HepG2 (cell line): ENCODE measurements around the gene NBR1. TPM values are rescaled to one million over a fixed set of nuclear protein-coding genes. Genes with fewer than 3 reads are reported as not detected.
A peak's percentile ranks its signal among the peaks of the same experiment; 100 is the strongest.

Experiments used
- CAMTA2 ChIP-seq: sonication (generic); formaldehyde crosslinking; IDR thresholded peaks from 2 replicates; pipeline ENCODE4 v1.4.0; 2020; ENCODE audit warnings: mild to moderate bottlenecking, missing genetic modification reagents, borderline replicate concordance
- CCAR2 ChIP-seq: fragments of 200-400 bp; formaldehyde crosslinking; optimal IDR thresholded peaks from 2 replicates; pipeline ENCODE3; 2018; ENCODE audit warnings: low read depth, mild to moderate bottlenecking, low read length, moderate library complexity
- CCDC6 ChIP-seq: sonication (generic); formaldehyde crosslinking; IDR thresholded peaks from 2 replicates; pipeline ENCODE4 v1.8.1; 2022; ENCODE audit warnings: mild to moderate bottlenecking, missing genetic modification reagents, moderate library complexity
- CHCHD3 ChIP-seq: sonication (generic); formaldehyde crosslinking; IDR thresholded peaks from 2 replicates; pipeline ENCODE4 v1.8.0; 2022; ENCODE audit warnings: mild to moderate bottlenecking, missing genetic modification reagents, moderate library complexity
- FOXC1 ChIP-seq: sonication (generic); formaldehyde crosslinking; IDR thresholded peaks from 2 replicates; pipeline ENCODE4 v1.8.0; 2022; ENCODE audit warnings: mild to moderate bottlenecking, missing genetic modification reagents, borderline replicate concordance
- GATAD2A ChIP-seq: IDR thresholded peaks from 2 replicates; pipeline ENCODE4 v1.6.1; 2016
- HNF4G ChIP-seq, 2 experiments: sonication (generic) in 1 of 2; formaldehyde crosslinking in 1 of 2; IDR thresholded peaks; 2 replicates each; pipeline versions ENCODE4 v1.4.0 to v1.6.1; 2011 to 2020; ENCODE audit warnings: borderline replicate concordance in 2 of 2, low read depth in 2 of 2, mild to moderate bottlenecking in 2 of 2, low read length in 1 of 2, missing genetic modification reagents in 1 of 2, moderate library complexity in 1 of 2
- NAIF1 ChIP-seq: sonication (generic); formaldehyde crosslinking; IDR thresholded peaks from 2 replicates; pipeline ENCODE4 v1.5.0; 2020; ENCODE audit warnings: mild to moderate bottlenecking, missing genetic modification reagents, borderline replicate concordance
- THAP7 ChIP-seq: sonication (generic); formaldehyde crosslinking; IDR thresholded peaks from 2 replicates; pipeline ENCODE4 v1.8.1; 2023; ENCODE audit warnings: mild to moderate bottlenecking, missing genetic modification reagents
- ZBTB40 ChIP-seq, 2 experiments: fragments of 450-650 bp in 1 of 2; sonication (generic) in 1 of 2; formaldehyde crosslinking in 1 of 2; IDR thresholded peaks; 2 replicates each; pipeline versions ENCODE4 v1.6.1 to v1.8.0; 2016 to 2022; ENCODE audit warnings: antibody characterized with exemption in 1 of 2, mild to moderate bottlenecking in 1 of 2, missing genetic modification reagents in 1 of 2
- ZBTB44 ChIP-seq: sonication (generic); formaldehyde crosslinking; IDR thresholded peaks from 2 replicates; pipeline ENCODE4 v1.4.0; 2020; ENCODE audit warnings: missing genetic modification reagents
- ZMYM2 ChIP-seq: sonication (generic); formaldehyde crosslinking; IDR thresholded peaks from 2 replicates; pipeline ENCODE4 v1.8.0; 2022; ENCODE audit warnings: mild to moderate bottlenecking, missing genetic modification reagents
- ZNF207 ChIP-seq: fragments of 450-650 bp; IDR thresholded peaks from 2 replicates; pipeline ENCODE4 v1.6.1; 2016; ENCODE audit warnings: antibody characterized with exemption, borderline replicate concordance
- ZNF333 ChIP-seq: sonication (generic); formaldehyde crosslinking; IDR thresholded peaks from 2 replicates; pipeline ENCODE4 v1.4.0; 2020; ENCODE audit warnings: mild to moderate bottlenecking, missing genetic modification reagents, borderline replicate concordance
- ZNF501 ChIP-seq: sonication (generic); formaldehyde crosslinking; IDR thresholded peaks from 2 replicates; pipeline ENCODE4 v1.5.1; 2020; ENCODE audit warnings: mild to moderate bottlenecking, moderate library complexity, missing genetic modification reagents
- ZNF572 ChIP-seq: sonication (generic); formaldehyde crosslinking; IDR thresholded peaks from 2 replicates; pipeline ENCODE4 v1.5.1; 2020; ENCODE audit warnings: mild to moderate bottlenecking, missing genetic modification reagents
- ZNF781 ChIP-seq: sonication (generic); formaldehyde crosslinking; IDR thresholded peaks from 2 replicates; pipeline ENCODE4 v1.5.1; 2020; ENCODE audit warnings: borderline replicate concordance, mild to moderate bottlenecking, missing genetic modification reagents; ENCODE audit errors: not compliant biosample characterization
- polyA plus RNA-seq, 8 experiments: library from polyadenylated mRNA; depleted of rRNA in 3 of 8; stranded (reverse) in 7 of 8; unstranded in 1 of 8; fragments of >200 nt; fragmentation: Illumina TruSeq in 4 of 8; extraction: Trizol in 4 of 8; gene quantifications; 2 replicates each; pipeline versions ENCODE4 v1.2.1 to v1.2.3, GENCODE V29; 2011 to 2016; ENCODE audit warnings: low read depth in 4 of 8, missing spikeins in 1 of 8, mixed read lengths in 1 of 8; ENCODE audit not compliant: insufficient read depth in 1 of 8
- total RNA-seq, 5 experiments: library from RNA; depleted of rRNA; stranded (reverse); fragments of >200 nt; fragmentation: Illumina TruSeq; extraction: Trizol; gene quantifications; 2 replicates each; pipeline ENCODE4 v1.2.3, GENCODE V29; 2016; ENCODE audit warnings: low read depth in 1 of 5

Gene NBR1
- total and polyA plus RNA-seq, 2 of the 13 experiments (the other 11 are each of a cell fraction or from before 2014, with no cell fraction given): 51.7 to 121 TPM

- TF ChIP-seq ZNF572 (no peak), CAMTA2 (CRISPR knock-in tag) (no peak), ZBTB40 (IDR thresholded peaks at IDR 0.05) (no peak), ZBTB40 (CRISPR knock-in tag; IDR thresholded peaks at IDR 0.05) (no peak), ZNF501 (no peak), CCDC6 (no peak), ZNF333 (CRISPR knock-in tag) (no peak), CCAR2 (no peak), ZMYM2 (CRISPR knock-in tag) (no peak), HNF4G (IDR thresholded peaks at IDR 0.05; ENCODE audit: borderline replicate concordance, low read depth, low read length) (no peak), HNF4G (CRISPR knock-in tag; IDR thresholded peaks at IDR 0.05; ENCODE audit: borderline replicate concordance, low read depth) (no peak), ZNF781 (CRISPR knock-in tag) (peak; percentile 11), CHCHD3 (CRISPR knock-in tag) (no peak), ZBTB44 (CRISPR knock-in tag) (no peak), NAIF1 (CRISPR knock-in tag) (no peak), ZNF207 (no peak), THAP7 (CRISPR knock-in tag) (no peak), FOXC1 (no peak), GATAD2A (CRISPR knock-in tag) (peak; percentile 6; the same call in 1 of the 2 replicates)
Observed at GRCh38 chr17:43212641-43213490, 41.9 kb downstream of the NBR1 start (continued).
